Fibroblast of skin of right quadriceps (primary cell): Measurements from ENCODE around the gene CAMSAP1.

ENCODE experiments used
- DNase-seq: peaks from one replicate; pipeline ENCODE4 v3.0.0-alpha.2; 2013

The CAMSAP1 gene

DNA sequence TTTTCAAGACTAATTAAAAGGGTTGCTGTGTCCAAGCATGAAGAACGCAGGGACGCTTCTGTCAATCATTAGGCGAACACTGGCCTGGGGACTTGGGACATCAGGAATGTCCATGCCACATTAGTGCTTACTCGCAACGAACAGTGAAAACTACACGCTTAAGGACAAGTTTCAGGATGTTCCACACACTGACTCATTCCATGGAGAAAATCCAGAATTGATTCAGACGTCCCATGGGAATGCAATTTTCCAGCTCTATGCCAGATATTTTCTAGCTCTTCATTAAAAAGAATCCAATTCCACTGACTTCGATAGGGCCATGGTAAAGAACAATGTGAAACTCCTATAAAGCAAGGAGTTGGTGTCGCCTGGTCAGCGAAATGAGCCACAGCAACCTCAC is 98.2 kb downstream of the CAMSAP1 start:
- peak; percentile 78 for DNase-seq

DNA sequence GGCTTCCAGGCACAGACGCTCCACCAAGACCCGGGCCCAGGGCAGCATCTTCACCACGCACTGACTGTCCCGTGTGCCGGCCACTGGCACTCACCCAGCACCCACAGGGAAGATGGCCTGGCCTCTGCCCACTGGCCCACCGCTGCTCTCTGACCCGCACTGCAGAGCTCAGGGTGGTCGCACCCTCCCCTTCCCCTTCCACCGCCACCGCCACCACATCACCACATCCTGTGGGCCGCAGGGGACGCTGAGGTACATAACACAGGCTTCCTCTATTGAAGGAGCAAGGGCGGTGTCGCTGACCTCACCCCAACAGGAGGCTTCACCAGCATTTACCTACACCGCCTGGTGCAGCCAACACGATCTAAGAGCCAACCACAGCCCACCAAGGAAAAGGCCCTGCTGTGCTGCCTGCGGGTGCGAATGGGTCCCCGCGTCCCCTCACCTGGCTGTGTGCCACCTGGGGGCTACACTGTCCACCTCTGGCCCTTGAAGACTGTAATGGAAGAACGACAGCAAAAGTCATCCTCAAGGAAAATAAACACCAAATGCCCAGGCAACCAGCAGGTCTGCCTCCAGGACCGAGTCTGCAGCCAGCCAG is 101.8 kb downstream of the CAMSAP1 start:
- no peak for DNase-seq

DNA sequence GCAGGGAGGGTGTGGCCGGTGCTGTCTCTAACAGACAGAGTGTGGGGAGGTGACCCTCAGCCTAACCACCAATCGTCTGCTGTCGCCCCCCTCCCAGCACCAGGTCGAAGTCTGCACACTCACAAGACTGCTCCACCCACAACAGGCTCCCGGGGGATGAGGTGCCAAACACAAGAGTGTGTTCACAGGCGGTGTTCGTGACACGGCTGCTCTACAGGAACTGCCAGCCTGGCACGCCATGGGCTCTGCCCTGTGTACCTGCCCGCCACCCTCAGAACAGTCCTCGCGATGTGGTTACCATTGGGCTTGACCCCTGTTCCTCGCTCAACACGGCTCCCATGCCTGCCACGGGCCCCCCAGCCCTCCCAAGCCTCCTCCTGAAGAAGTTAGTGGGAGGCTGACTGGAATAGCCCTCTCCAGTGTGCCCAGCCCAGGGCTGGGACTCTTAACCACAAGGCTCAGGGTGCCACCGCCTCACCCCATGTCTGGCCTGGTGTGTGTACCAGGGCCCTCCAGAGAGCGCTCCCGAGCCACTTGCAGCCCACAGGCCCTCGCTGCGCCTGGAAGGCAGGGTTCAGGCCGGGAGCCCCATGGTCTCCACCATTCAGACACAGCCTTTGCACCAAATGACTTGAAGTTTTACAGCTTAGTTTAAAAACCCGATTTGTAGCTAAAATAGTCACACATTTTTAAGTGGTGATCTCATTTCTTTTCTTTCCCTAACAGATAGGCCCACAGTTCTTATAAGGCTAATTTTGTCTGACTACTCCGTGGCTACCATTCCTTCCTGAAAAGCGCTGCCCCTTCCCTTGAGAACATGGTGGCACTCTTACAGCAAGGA is 102.5 kb downstream of the CAMSAP1 start:
- peak; percentile 43 for DNase-seq

DNA sequence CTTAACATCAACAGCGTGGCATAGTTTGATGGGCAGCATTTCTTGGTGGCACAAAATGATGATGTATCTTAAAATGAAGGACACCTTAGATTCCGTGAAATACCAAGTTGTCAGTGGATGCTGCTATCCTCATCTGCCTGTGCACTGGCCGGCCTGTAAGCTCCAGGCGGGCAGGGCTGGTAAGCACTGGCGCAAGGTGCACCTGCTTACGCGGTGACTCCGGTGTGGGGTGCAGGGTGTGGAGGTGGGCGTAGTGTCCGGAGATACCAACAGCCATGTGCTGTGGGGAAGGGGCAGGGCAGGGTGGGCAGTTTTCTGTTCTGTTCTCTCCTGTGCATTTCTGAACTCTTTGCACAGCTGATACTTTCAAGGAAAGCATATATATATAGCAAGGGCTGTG is 103.9 kb downstream of the CAMSAP1 start:
- no peak for DNase-seq

DNA sequence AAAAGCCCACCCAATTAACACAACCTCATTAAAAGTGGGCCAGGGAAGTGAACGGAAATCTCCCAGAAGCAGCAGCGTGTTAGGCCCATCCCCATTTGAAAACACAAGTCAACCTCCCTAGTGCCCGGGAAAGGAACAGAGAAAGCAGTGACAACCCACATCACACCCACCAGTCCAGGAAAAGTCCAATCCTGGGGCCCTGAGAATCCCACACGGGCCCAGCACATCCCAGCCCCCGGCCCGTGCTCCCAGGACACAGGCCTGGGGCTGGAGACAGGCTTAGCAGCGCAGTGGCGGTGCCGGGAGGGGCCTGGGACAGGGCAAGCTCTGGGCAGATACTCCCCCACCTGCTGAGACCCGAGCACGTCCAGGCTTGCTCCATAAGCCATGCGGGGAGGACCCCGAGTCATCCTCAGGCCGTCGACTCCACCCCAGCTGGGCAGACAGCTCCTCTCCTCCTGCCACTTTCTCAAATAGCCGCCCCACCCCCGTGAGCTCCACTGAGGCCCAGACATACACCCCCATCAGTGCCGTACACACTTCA is 104.4 kb downstream of the CAMSAP1 start:
- DNase-seq = no peak

DNA sequence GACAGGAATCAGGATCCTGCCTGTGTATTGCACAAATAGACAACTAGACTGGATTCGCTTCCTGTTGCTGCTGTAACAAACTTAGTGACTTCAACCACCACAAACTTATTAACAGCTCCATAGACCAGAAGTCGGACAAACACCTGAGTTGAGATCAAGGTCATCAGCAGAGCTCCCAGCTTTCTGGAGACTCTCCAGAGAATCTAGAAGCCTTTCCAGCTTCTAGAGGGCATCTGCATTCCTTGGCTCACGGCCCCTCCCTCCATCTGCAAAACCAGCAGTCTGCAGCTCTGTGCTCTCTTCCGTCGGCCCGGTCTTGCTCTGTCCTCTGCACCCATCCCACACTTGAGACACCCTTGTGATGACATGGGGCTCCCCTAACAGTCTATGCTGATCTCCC is 106.3 kb downstream of the CAMSAP1 start:
- DNase-seq = no peak

DNA sequence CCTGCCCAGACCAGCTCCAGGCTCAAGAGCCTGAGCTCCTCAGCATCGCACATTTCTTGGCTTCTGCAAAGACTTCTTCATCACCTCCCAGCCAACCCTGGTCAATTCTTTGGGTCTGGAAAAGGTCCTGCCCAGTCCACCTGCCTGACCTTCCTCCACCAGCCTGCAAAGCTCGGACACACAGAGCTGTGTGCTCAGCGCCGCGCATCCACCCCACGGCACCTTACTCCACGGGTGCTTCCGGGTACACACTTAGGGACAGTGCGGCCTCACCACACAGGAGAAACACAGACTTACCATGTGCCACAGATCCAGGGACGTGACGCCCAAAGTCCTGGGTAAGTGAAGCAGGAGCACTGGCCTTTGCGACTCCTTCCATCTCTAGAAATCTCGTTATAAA is 108.1 kb downstream of the CAMSAP1 start:
- DNase-seq = no peak

DNA sequence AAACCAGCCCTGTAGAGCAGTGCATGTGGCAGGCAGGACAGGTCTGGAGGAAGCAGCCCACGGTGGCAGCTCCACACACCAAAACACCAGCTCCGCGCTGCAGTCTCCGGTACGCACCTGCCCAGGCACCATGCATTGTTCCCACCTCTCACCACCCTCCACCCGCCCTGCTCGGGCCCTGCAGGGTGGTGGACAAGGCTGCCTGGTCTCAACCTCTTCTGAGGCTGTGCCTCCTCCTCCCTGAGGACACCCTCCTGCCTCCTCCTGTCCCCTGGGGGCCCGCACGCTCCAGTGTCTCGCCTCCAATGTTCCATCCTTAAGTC is 109.1 kb downstream of the CAMSAP1 start:
- no peak for DNase-seq

DNA sequence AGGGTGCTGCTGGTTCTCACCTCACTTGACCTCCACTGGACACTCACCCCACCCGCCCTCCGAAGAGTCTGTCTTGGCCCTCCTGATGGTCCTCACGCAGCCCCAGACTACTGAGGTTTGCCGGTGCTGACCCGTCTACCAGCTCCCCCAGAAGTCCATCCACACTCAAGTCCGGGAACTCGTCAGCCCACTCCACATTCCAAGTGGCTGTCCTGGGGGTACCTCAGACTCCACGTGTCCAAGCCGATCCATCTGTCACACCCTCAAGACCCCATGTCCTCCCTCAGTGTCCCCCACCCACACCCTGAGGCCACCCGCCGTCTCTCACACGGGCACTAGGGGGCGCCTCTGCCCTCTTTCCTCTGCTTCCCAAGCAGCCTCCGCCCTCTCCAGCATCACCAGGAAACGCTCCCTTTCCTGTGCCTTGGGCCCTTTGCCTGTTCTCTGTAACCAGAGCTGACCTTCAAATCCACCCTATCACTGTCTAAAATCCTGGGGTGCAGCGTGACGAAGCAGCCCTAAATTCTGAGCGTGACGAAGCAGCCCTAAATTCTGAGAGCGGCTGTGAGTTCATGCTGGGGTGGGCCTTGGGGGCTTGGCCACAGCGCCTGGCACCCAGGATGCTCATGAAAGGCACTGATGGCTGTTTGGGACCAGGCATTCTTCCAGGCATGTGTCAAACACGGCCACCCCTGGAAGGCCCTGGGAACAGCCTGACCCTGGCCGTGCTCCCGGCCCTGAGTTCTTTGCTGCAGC is 109.7 kb downstream of the CAMSAP1 start:
- DNase-seq = peak; percentile 31

DNA sequence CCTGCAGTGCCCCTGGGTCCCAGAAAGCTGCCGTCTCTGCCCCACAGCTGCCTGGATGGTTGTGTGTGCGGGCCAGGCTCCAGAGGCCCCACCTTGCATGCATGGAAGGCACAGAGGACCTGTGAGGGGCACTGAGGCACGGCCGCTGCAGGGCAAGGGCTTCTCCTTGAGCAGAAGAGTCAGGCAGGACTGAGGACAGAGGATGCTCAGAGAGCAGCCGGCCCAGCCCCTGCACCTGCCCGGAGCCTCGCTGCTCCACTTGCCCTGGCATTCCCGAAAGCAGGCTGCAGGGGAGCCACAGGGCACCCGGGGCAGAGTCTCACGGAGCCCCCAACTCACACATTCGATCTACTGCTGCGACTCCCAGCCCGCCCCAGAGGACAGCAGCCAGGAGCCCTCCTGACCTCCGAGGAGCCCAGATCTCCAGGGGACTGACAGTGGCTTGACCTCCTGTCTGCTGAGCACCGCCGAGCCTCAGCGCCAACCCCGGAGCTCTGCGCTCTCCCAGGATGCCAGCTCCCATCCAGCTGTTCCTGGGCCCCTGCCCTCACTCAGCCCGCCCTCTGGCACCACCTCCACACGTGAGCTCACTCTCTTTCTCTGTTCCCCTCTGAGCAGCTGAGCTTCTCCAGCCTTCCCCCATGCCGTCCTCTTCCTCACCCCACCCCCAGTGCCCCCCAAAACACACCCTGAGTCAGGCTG is 110.4 kb downstream of the CAMSAP1 start:
- no peak for DNase-seq

DNA sequence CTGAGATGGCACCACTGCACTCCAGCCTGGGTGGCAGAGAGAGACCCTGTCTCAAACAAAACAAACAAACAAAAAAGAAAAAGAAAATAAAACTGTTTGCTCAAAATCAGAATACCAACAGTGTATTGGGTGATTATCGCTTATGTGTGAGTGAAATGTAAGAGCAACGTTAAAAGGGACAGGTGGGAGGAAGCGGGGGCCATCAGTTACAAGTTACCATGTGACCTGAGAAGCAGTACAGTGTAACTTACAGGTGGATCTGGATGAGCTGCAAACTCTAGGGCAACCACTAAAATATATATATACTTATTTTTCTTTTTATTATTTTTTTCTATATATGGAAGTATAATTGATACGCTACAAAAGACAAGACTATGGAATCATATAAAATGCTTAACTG is 112.0 kb downstream of the CAMSAP1 start:
- DNase-seq = no peak

DNA sequence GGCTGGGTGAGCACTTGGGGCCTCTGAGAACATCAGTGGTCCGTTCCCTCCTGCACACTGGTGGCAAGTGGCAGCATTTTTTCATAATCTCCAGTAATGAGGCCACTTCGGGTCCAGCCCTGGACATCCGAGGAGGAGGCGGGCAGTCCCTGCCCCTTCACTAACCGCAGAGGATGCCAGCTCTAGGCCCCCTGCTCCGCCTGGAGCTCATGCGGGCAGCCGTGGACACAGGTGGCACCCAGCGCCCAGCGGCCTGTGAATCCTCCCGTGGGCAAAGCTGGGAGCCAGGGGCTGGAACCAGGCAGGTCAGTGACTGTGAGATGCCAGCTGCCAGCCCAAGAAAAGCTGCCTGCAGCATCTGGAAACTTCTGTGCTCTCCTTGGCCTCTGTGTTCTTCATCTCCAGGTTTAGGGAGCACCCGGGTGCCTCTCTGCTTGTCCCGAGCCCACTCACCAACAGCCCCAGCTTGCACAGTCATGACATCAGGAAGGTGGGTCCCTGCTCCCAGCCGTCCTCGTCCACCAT is 112.9 kb downstream of the CAMSAP1 start:
- DNase-seq = no peak

DNA sequence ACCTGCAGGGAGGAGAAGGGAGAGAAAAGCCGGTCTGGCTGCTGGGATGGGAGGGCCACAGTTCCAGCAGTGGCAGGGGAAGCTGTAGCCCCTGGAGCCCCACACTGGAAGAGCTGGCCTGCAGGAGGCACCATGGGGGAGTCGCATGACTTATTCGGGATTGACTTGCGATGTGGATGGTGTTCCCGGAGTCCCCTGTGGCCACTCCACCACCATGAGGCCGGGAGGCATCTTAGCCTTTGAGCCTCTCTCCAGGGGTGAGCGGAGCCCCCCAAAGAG is 113.3 kb downstream of the CAMSAP1 start:
- no peak for DNase-seq

DNA sequence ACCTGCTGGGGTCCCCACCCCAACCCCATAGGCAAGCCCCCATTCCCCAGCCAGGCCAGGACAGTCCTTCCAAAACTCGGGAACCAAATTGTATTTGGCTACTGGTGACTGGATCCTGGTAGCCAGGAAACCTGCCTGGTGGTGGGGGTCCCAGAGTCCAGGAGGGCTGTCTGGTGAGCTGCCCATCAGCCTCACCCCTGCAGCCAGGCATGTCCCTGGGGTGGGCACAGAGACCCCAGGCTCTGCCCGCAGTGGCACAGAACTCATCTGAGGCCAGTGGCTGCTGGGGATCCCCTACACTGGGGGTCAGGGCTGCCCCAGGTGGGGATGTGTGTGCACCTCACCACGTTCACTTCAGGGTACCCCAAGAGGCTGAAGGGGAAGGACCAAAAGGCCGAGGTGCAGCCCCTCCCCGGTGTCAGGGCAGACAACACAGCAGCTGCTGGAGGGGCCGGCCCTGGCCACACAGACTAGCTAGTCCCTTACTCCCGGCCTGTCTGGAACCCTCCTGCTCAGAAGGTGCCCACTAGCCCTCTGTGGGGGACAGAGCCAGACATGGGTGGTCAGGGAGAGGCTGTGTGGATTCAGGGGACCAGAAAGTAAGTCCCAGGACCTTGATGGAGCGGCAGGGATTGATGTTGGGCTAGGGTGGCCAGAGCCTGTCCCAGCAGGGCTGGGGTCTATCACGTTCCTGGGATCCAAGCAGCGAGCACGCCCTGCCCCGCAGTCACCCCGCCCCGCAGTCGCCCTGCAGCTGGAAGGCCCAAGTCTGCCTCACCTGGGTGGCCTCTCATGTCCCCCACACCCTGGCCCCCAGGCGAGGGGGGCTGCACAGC is 113.9 kb downstream of the CAMSAP1 start:
- DNase-seq = no peak

DNA sequence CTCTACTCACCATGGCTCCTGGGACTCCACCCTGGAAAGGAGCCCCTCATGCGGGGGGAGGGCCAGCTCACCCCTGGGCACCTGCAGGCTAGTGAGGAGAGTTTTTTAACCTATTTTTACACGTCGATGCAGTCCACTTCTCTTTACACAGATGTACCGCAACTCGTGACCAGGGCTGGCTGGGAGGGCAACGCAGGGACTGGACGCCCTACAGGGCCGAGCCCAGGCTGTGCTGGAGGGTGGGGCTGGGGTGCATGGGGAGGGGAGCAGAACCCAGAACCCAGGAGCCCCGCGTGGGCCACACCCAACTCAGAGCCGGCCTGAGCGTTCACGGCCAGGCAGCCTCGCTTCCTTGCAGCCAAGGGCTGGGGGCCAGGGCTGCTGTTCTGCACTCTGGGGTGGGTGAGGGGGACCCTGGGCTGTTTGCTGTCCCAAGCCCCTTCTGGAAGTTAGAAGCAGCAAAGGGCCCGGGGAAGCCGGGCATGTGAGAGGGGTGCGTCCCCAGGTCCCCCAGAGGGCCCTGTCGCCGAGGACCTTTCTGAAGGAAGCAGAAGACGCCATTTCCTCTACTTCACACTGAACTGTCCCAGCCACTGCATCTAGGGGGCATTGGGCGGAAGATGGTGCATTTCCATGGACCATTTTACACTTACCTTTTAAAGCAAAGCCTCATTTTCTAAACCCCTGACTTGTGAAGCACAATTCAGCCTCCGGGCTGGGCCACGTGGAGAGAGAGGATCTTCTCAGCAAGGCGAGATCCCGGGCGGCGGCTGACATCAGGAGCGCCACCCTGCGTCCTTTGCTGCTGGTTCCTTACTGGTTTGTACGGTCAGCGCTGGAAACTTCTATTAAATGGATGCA is 114.8 kb downstream of the CAMSAP1 start:
- DNase-seq = no peak

DNA sequence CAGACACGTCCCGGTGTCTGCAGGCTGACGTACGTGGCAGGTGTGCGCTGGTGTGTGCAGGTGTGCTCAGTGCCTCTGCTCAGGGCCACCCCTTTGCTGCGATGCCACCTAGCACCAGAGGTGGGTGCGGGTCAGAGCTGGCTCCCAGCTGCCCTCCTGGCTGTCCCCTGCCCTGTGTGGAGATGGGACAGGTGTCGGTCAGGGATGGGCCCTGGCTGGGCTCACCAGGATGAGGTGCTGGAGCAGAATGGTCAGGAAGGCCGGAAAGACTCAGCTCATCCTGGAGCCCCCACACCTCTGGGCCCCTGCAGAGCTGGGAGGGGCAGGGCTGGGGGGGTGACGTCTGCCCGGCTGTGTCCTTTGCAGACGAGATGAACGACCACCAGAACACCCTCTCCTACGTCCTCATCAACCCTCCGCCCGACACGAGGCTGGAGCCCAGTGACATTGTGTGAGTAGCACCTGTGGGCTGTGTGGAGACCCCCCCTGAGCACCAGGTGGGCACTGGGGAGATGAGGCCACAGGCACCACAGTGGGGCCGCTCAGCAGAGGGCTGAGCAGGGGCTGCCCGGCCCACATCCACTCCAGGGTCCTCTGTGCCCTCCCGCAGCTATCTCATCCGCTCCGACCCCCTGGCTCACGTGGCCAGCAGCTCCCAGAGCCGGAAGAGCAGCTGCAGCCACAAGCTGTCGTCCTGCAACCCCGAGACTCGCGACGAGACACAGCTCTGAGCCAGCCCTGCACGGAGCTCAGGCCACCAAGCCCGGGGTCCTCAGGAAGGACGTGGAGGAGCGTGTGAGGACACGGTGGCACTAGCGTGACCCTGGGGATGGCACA is 115.7 kb downstream of the CAMSAP1 start:
- DNase-seq = no peak

DNA sequence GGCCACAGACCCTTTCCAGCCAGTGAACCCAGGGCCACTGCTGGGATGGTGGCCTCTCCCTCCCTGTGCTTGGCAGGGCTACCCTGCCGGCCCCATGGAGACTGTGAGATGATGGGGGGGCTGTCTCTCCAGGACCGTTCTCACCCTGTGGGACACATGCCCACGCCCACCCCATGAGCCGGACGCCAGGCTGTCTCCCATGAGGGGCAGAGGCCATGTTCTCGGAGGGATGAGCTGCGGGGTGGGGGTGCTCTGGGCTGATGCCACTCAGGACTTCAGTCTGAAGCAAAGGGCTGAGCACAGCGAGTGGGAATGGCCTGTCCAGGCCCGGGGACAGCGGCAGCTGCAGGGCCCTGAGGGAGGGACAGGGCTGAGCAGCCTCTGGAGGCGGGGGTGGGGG is 116.5 kb downstream of the CAMSAP1 start:
- no peak for DNase-seq

DNA sequence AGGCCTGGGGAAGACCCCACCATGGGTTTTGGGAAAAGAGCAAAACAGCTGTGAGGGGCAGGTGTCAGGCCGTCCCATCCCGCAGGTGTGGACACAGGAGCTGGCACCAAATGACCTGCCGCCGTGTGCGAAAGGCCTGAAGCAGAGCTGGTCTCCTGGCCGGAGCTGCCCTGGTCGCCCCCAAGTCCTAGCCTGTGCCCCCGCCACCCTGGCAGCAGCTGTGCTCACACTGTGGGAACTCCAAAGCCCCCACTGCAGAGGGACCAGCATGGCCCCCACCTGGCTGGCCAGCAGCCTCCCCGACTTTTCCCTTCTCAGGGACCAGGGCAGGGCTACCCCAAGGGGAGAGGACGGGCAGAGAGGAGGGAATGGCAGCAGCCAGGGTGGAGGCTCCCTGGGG is 117.0 kb downstream of the CAMSAP1 start:
- DNase-seq = no peak

DNA sequence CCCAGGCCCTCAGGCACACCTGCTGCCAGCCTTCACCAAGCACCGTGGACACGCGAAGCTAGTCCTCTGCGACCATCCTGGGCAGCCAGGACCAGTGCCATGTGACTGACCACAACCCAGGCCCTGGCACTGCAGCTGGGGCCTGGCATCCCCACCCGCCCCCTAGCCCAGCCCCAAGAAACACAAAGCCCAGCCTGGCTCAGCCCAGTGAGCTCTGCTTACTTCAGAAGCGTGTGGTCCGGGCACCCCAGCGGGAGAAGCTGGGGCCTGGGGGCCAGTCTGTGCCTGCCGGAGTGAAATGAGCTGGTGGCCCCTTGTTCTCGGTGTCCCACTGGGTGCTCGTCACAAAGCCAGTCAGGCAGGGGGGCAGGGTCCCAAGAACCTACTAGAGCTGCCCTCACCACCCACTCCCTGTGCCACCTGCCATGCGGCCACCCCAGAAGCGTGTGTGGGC is 117.5 kb downstream of the CAMSAP1 start:
- DNase-seq = no peak
